GM21381 (cell line): ENCODE measurements around the gene MASTL.
"Not testable (repeated sequence)": the region's sequence is repeated elsewhere in the genome, so short reads cannot be mapped to it uniquely, and the experiment has no call there.

Experiments
- ATAC-seq: cut with Tn5 transposase; IDR thresholded peaks from one replicate; pipeline ENCODE4 v1.9.1; 2021; ENCODE audit warnings: mild to moderate bottlenecking, moderate library complexity; ENCODE audit not compliant: unreplicated experiment

Gene MASTL

GRCh38 chr10:27155066-27155754 lies at the start of gene MASTL:
TSS of gene MASTL (plus strand) at chr10:27155352. CDS start at chr10:27155427, 75 bp downstream.
- ATAC-seq, result peak; percentile 75

DNA sequence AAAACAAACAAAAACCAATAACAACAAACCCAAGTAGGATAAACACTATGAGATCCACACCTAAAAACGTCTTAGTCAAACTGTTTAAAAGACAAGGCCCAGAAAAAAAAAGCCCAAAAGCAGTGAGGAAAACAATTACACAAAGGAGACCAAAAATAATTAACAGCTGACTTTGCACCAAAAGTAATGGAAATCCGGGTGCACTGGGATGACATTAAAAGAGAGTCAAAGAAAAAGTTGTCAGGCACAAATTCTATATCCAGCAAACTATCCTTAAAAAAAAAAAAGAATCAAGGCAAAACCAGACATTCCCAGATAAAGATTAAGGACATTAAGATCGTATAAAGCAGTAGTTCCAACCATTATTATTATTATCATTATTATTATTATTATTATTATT lies 47.0 kb upstream of the MASTL start:
- ATAC-seq, result no peak

DNA sequence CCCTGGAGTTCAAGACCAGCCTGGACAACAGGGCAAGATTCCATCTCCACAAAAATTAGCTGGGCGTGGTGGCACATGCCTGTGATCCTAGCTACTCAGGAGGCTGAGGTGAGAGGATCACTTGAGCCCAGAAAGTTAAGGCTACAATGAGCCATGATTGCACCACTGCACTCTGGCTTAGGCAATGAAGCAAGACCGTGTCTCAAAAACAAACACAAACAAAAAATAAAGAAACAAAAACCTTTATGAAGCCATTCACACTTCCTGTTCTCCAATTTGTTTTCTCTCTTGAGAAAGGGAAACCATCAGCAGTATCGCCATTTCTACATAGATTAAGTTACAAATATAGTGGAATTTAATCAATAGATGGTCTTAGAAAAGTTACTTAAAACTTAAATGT lies 20.8 kb upstream of the MASTL start:
- no peak for ATAC-seq

DNA sequence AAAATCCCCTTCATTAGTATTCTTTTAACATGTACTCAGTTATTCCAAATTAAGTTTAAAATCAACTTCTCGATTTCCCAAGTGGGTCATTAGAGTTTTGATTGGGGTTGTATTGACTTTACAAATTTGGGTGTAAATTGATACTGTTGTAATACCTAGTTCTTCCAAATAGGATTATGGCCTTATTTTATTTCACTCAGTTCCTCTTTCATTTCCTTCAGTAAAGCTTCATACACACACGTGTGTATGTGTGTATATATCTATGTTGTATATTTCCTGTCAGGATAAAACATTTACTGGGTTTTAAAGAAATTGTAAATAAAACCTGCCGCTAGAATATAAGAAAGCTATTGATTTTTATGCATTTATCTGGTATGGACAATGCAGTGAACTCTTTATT lies 16.9 kb upstream of the MASTL start:
- ATAC-seq, result no peak

DNA sequence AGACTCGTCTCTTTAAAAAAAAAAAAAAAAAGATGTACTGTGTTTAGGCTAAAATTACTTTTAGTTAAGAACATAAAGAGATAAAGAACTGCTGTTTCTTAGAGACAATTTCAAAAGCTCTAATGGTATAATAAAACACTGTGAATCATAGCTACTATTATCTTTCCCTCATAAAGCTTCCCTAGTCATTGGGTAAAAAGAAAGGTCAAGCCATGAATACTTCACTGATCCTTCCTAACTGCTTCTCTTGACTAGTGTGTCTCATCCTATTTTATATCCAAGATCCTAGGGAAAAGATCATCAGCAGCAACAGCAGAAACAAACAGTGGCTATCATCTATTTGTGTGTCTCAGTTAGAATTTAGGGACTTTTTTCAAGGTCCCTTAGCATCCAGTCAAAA lies 11.5 kb upstream of the MASTL start:
- ATAC-seq, result no peak

- ATAC-seq, result no peak
These were observed 9.2 kb upstream of the MASTL start for GRCh38 chr10:27145937-27146336.

- no peak for ATAC-seq
These were observed 7.5 kb upstream of the MASTL start for GRCh38 chr10:27147701-27148100.

GRCh38 chr10:27150261-27150660 lies 4.9 kb upstream of the MASTL start:
- ATAC-seq, result no peak

DNA sequence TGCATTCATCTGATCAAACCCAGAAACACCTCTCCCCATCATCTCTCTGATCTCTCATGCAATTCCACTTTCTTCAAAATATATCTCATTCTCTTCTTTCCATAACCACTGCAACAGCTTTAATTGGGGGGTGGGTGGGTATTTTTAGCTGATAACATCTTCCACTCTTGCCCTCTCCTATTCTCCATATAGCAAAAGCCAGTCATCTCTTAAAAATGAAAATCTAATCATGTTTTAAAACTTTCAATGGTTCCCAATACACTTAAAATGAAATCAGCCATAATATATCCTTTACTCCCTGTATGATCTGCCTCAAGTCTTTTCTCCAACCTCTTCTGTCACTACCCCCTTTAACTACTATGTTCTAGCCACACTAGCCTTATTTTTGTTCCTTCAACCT lies 2.5 kb upstream of the MASTL start:
- ATAC-seq, result no peak

- no peak for ATAC-seq
These were observed 1.8 kb upstream of the MASTL start for GRCh38 chr10:27153329-27153728.

DNA sequence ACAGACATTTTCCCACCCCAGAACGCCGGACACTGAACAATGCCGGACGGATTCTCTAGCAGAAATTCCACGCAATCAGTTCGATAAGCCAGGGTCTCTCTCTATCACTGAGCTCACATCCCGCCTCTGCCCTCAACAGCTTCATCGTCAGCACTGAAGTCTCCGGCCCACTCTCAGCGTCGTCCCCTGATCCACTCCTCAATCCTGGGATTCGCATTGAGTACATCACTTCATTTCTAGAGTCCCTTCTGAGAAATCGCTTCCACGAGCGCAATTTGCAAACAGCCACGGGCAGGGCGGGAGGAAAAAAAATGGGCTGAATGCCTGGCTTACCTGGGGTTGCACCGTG lies 1.3 kb upstream of the MASTL start:
- peak; percentile 5 for ATAC-seq

- ATAC-seq, result not testable (repeated sequence)
These were observed 1.4 kb downstream of the MASTL start for GRCh38 chr10:27156566-27156965.

DNA sequence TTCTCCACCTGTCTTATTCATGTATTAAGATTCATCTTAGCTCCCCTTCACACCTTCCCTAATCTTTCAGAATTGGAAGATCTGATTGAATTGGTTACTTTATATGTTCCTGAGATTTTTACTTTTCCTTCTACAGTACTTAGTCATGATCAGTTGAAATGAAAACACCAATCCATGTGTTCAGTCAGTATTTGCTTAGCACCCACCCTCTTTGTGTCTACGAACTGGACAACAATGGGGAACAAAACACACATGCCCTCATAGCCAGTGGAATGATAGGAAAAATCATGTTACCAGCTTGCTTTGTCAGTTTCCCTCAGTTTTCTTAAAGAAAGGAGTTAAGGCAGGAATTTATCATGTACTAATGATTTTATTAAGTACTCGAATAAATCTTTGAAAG lies 2.0 kb downstream of the MASTL start:
- ATAC-seq, result no peak

- no peak for ATAC-seq
These were observed 3.3 kb downstream of the MASTL start for GRCh38 chr10:27158421-27158820.

DNA sequence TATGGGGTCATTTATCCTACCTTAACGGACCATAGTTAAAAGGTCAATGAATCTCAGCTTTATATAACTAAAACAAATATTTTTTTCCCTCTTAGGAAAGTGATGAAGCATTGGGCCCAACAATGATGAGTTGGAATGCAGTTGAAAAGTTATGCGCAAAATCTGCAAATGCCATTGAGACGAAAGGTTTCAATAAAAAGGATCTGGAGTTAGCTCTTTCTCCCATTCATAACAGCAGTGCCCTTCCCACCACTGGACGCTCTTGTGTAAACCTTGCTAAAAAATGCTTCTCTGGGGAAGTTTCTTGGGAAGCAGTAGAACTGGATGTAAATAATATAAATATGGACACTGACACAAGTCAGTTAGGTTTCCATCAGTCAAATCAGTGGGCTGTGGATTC lies 14.7 kb downstream of the MASTL start:
- no peak for ATAC-seq

GRCh38 chr10:27188259-27188658 lies 33.1 kb downstream of the MASTL start:
- ATAC-seq, result no peak

DNA sequence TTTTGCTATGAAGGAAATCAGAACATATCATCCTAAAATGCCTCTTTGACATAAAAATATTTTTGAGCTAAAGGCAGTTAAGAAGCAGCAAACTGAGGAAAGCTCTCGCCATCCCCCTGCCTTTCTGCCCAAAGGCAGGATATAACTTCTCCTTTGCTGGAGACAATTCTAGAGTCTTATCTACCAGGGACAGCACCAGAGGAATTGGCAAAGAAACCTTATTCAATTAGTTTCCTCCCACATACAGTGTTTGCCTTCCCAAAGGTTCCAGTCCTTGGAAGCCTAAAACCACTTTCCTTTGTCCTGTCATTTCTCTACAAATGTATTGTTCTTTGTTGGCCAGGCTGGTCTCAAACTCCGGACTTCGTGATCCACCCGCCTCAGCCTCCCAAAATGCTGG lies 33.7 kb downstream of the MASTL start:
- no peak for ATAC-seq

DNA sequence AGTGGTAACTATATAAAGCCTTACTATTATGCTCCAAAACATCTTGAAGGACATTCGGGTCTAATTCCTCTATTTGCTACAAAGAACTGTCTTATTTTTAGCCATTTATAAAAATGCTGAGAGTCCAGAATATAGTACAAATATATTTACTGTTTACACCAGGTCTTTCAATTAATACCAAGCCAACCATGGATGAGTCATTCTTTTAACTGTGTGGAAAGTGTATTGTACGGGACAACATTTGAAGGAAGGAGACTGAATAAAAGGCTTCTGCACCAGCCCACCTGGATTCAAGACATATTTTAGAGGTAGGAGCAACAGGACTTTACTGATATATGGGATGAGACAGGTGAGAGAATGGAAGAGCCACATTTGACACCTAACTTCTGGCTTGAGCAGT lies 35.4 kb downstream of the MASTL start:
- no peak for ATAC-seq

DNA sequence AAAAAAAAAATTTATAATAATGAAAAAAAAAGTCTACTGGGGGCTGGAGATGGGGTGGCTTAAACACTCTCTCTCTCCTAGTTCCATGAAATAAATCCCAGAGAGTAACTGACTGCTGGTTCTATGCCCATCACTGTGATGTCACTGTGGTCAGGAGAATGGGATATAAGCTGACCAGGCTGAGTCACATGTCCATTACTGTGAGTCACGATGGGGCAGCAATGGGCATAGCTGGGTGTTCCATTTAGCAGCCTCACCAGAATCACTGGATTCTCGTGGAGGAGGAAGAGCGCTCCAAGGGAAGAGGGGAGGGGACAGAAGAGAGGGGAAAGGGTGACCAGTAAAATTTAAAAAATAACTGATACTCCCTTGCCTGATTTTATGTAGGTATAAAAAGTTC lies 37.1 kb downstream of the MASTL start:
- ATAC-seq, result no peak

GRCh38 chr10:27197980-27198620 lies 42.9 kb downstream of the MASTL start:
- ATAC-seq, result no peak

- ATAC-seq, result no peak
These were observed 48.7 kb downstream of the MASTL start for GRCh38 chr10:27203806-27204205.

- ATAC-seq, result no peak
These were observed 52.2 kb downstream of the MASTL start for GRCh38 chr10:27207350-27207749.

DNA sequence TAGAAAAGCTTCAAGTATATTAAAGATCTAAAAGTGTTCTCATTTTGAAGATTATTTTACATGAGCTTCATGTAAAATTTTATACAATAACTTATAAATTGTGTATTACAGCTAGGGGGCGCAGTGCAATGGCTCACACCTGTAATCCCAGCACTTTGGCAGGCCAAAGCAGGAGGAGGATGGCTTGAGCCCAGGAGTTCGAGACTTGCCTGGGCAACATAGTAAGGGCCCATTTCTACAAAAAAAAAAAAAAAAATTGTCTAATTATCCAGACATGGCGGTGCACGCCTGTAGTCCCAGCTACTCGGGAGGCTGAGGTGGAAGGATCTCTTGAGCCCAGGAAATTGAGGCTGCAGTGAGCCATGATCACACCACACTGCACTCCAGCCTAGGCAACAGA lies 68.8 kb downstream of the MASTL start:
- no peak for ATAC-seq
